Lower leg skin (tissue), 4 donors: Measurements from ENCODE around the gene BGN. TPM values are rescaled to one million over a fixed set of nuclear protein-coding genes. Genes with fewer than 3 reads are reported as not detected.

ENCODE experiments used
- DNase-seq, 2 donors: peaks; one replicate each; pipeline ENCODE4 v3.0.0-alpha.2; 2019; ENCODE audit warnings: low spot score in 2 of 2
- H3K4me3 ChIP-seq: fragments of 200-600 bp; sonication (generic); 2 replicates; pipeline ENCODE4 v1.5.1; 2017; ENCODE audit warnings: mild to moderate bottlenecking, low read depth; ENCODE audit not compliant: poor library complexity, severe bottlenecking
- CTCF ChIP-seq, 3 donors: fragments of 450-650 bp; IDR thresholded peaks; one replicate each; pipeline ENCODE4 v1.5.1; 2016; ENCODE audit warnings: antibody characterized with exemption in 3 of 3, mild to moderate bottlenecking in 3 of 3, moderate library complexity in 2 of 3
- POLR2A ChIP-seq, 2 donors: fragments of 450-650 bp; IDR thresholded peaks; one replicate each; pipeline ENCODE4 v1.6.1; 2016 to 2017; ENCODE audit warnings: antibody characterized with exemption in 2 of 2, mild to moderate bottlenecking in 1 of 2, moderate library complexity in 1 of 2
- WGBS, 2 donors: methylation state at CpG; one replicate each; pipeline ENCODE4 v1.1.5; 2018; 5-methylcytosine and 5-hydroxymethylcytosine counted together
- intact Hi-C: fragments of 100-400 bp; cut with DNase I; formaldehyde crosslinking; loops from one replicate; pipeline ENCODE4 v1.15.0; 2023; ENCODE audit warnings: low total_unique reads
- total RNA-seq, 4 donors: library from RNA; depleted of rRNA; stranded (reverse); fragments of >200 nt; gene quantifications; one replicate each; pipeline ENCODE4 v1.1.0, GENCODE V29; 2016

BGN gene
- total RNA-seq, 4 donors from 2014 or later = 18.1 to 34.2 (median 22.8) TPM

- 64 to 78% methylated on average over 6 to 7 of the region's 7 CpGs for WGBS, 2 donors
- no peak overlapping the region for H3K4me3 ChIP-seq
- TF ChIP-seq POLR2A (IDR thresholded peaks at IDR 0.05) (no peak), CTCF (IDR thresholded peaks at IDR 0.05) (no peak)
- no peak for DNase-seq
- intact Hi-C loops = loop anchor here (5.0 kb wide), 1 partner anchor 1365 kb away; no protein-coding TSS in a partner anchor
Measured at GRCh38 chrX:153547195-153547594, 52.4 kb downstream of the BGN start.

- no peak overlapping the region for H3K4me3 ChIP-seq
- DNase-seq = no peak
- WGBS, 2 donors = 80 to 90% methylated on average over 7 to 17 of the region's 17 CpGs
- intact Hi-C loops = loop anchor here (5.0 kb wide), 1 partner anchor 1363 kb away; no protein-coding TSS in a partner anchor
- TF ChIP-seq POLR2A (IDR thresholded peaks at IDR 0.05) (no peak), CTCF (IDR thresholded peaks at IDR 0.05) (no peak)
Measured at GRCh38 chrX:153549231-153549630, 54.5 kb downstream of the BGN start.

GRCh38 chrX:153549807-153550206, 55.0 kb downstream of the BGN start:
- DNase-seq = no peak
- no peak for TF ChIP-seq POLR2A (IDR thresholded peaks at IDR 0.05)
- no peak for TF ChIP-seq CTCF (IDR thresholded peaks at IDR 0.05)
- no peak overlapping the region for H3K4me3 ChIP-seq
- intact Hi-C loops = loop anchor here (5.0 to 10.0 kb wide), 2 partner anchors 115 to 1362 kb away; no protein-coding TSS in a partner anchor
- WGBS, 2 donors = 85 to 91% methylated on average over 11 to 16 of the region's 16 CpGs

GRCh38 chrX:153551135-153551534, 56.4 kb downstream of the BGN start:
- H3K4me3 ChIP-seq = no peak overlapping the region
- TF ChIP-seq POLR2A (IDR thresholded peaks at IDR 0.05) = no peak
- no peak for TF ChIP-seq CTCF (IDR thresholded peaks at IDR 0.05)
- DNase-seq = no peak
- 89 to 91% methylated on average over 5 of the region's 5 CpGs for WGBS, 2 donors
- intact Hi-C loops = loop anchor here (10.0 kb wide), 1 partner anchor 114 kb away; no protein-coding TSS in a partner anchor

GRCh38 chrX:153554519-153555167, 59.9 kb downstream of the BGN start:
- WGBS, 2 donors = 0 to 50% methylated on average over 1 to 17 of the region's 17 CpGs
- peak; percentile 46 to 93 for DNase-seq
- intact Hi-C loops = loop anchor here (10.0 kb wide), 1 partner anchor 110 kb away; no protein-coding TSS in a partner anchor
- TF ChIP-seq CTCF (IDR thresholded peaks at IDR 0.05) = no peak
- no peak for TF ChIP-seq POLR2A (IDR thresholded peaks at IDR 0.05)
- no peak overlapping the region for H3K4me3 ChIP-seq
